B cell (primary cell): ENCODE measurements around the gene NCEH1. TPM values are rescaled to one million over a fixed set of nuclear protein-coding genes. Genes with fewer than 3 reads are reported as not detected.

Experiments
- ATAC-seq: fragments of 200-7000 bp; cut with Tn5 transposase; one replicate; pipeline ENCODE4 v1.10.0; 2021; ENCODE audit warnings: low read depth, mild to moderate bottlenecking, moderate number of reproducible peaks, moderate library complexity
- CTCF ChIA-PET: fragments of 350-600 bp; sonication (Branson Sonifier 250); formaldehyde crosslinking; loops from one replicate; lab custom pipeline; 2021; ENCODE audit warnings: antibody characterized with exemption, inconsistent platforms; lab: Charles Lee
- POLR2A ChIA-PET: fragments of 350-600 bp; sonication (Branson Sonifier 250); formaldehyde crosslinking; loops from one replicate; lab custom pipeline; 2021; ENCODE audit warnings: antibody characterized with exemption; lab: Charles Lee
- DNase-seq: peaks from one replicate; pipeline ENCODE4 v3.0.0; 2013
- H2AFZ ChIP-seq: 2 replicates; pipeline ENCODE4 v1.6.1; 2012; ENCODE audit warnings: mild to moderate bottlenecking, low read depth, low read length; ENCODE audit not compliant: insufficient read depth, poor library complexity, severe bottlenecking
- H3K27ac ChIP-seq, 2 donors: 1 replicate in 1 of 2; 2 replicates in 1 of 2; pipeline ENCODE4 v1.5.1; 2012 to 2013; ENCODE audit warnings: low read length in 2 of 2, mild to moderate bottlenecking in 2 of 2, moderate library complexity in 1 of 2
- H3K27me3 ChIP-seq, 4 experiments: fragments of 200-600 bp in 1 of 4; sonication (generic) in 1 of 4; replicated peaks in 1 of 4; 1 replicate in 2 of 4; 2 replicates in 2 of 4; pipeline versions ENCODE4 v1.6.1 to v1.7.0; 2013 to 2016; ENCODE audit warnings: low read length in 3 of 4, mild to moderate bottlenecking in 2 of 4, mixed read lengths in 1 of 4, moderate library complexity in 1 of 4; ENCODE audit not compliant: insufficient read depth in 4 of 4, control insufficient read depth in 3 of 4; ENCODE audit errors: control extremely low read depth in 1 of 4
- H3K36me3 ChIP-seq, 2 experiments: replicated peaks in 1 of 2; 1 replicate in 1 of 2; 2 replicates in 1 of 2; pipeline versions ENCODE4 v1.6.1 to v1.7.1; 2013; ENCODE audit warnings: low read length in 1 of 2; ENCODE audit not compliant: insufficient read depth in 2 of 2, control insufficient read depth in 1 of 2; ENCODE audit errors: control extremely low read depth in 1 of 2, extremely low read depth in 1 of 2
- H3K4me1 ChIP-seq, 2 donors: fragments of 200-600 bp in 1 of 2; sonication (generic) in 1 of 2; 1 replicate in 1 of 2; 2 replicates in 1 of 2; pipeline versions ENCODE4 v1.5.1 to v1.6.1; 2013 to 2017; ENCODE audit warnings: low read length in 2 of 2; ENCODE audit not compliant: control insufficient read depth in 2 of 2, insufficient read depth in 2 of 2
- H3K4me2 ChIP-seq: replicated peaks from 2 replicates; pipeline ENCODE3; 2012; ENCODE audit warnings: mild to moderate bottlenecking, low read depth, low read length; ENCODE audit not compliant: poor library complexity, severe bottlenecking
- H3K4me3 ChIP-seq, 5 experiments: fragments of 200-600 bp in 1 of 5; sonication (generic) in 1 of 5; 1 replicate in 3 of 5; 2 replicates in 2 of 5; pipeline versions ENCODE4 v1.5.1 to v1.7.0; 2011 to 2016; ENCODE audit warnings: low read length in 4 of 5, mild to moderate bottlenecking in 4 of 5, low read depth in 2 of 5, control low read depth in 1 of 5, moderate library complexity in 1 of 5; ENCODE audit not compliant: insufficient read depth in 1 of 5; ENCODE audit errors: control extremely low read depth in 1 of 5, extremely low read depth in 1 of 5
- H3K79me2 ChIP-seq: fragments of 200-600 bp; sonication (generic); one replicate; pipeline ENCODE4 v1.6.0; 2016; ENCODE audit warnings: low read length; ENCODE audit not compliant: control insufficient read depth, insufficient read depth
- H3K9ac ChIP-seq: fragments of 200-600 bp; sonication (generic); 2 replicates; pipeline ENCODE4 v1.6.1; 2017; ENCODE audit warnings: mild to moderate bottlenecking, low read length, moderate library complexity
- H3K9me3 ChIP-seq, 3 donors: one replicate each; pipeline versions ENCODE4 v1.6.1 to v1.7.1; 2013; ENCODE audit warnings: low read length in 2 of 3; ENCODE audit not compliant: control insufficient read depth in 2 of 3, insufficient read depth in 1 of 3; ENCODE audit errors: control extremely low read depth in 1 of 3
- H4K20me1 ChIP-seq: 2 replicates; pipeline ENCODE4 v1.6.0; 2012; ENCODE audit warnings: mild to moderate bottlenecking, low read length; ENCODE audit not compliant: insufficient read depth, control insufficient read depth, poor library complexity, severe bottlenecking
- H3K27ac Mint-ChIP-seq: one replicate; pipeline ENCODE4 v1.8.0; 2021; ENCODE audit warnings: mixed read lengths
- H3K27me3 Mint-ChIP-seq: one replicate; pipeline ENCODE4 v1.8.0; 2021; ENCODE audit warnings: mixed read lengths
- H3K4me1 Mint-ChIP-seq: one replicate; pipeline ENCODE4 v1.8.0; 2021; ENCODE audit warnings: mixed read lengths
- H3K4me3 Mint-ChIP-seq: one replicate; pipeline ENCODE4 v1.8.0; 2021; ENCODE audit warnings: mixed read lengths
- H3K9me3 Mint-ChIP-seq: one replicate; pipeline ENCODE4 v1.8.0; 2022; ENCODE audit warnings: mixed read lengths; ENCODE audit not compliant: insufficient read depth
- CTCF ChIP-seq: fragments of 200-600 bp; IDR thresholded peaks from one replicate; pipeline ENCODE4 v1.8.0; 2022; ENCODE audit warnings: antibody characterized with exemption, mild to moderate bottlenecking
- EZH2 ChIP-seq: IDR thresholded peaks from 2 replicates; pipeline ENCODE4 v1.6.1; 2012; ENCODE audit warnings: borderline replicate concordance, low read depth, mild to moderate bottlenecking, moderate library complexity, low read length; ENCODE audit not compliant: insufficient read depth, poor library complexity, severe bottlenecking
- WGBS: methylation state at CpG from one replicate; pipeline ENCODE4 v1.1.5; 2013; ENCODE audit warnings: missing lambda C conversion rate; ENCODE audit not compliant: insufficient coverage; 5-methylcytosine and 5-hydroxymethylcytosine counted together
- intact Hi-C: fragments of 100-400 bp; cut with micrococcal nuclease; formaldehyde crosslinking; loops from one replicate; pipeline ENCODE4 v1.10.0; 2022
- polyA plus RNA-seq: library from polyadenylated mRNA; depleted of rRNA; stranded (reverse); fragments of >200 nt; gene quantifications from 2 replicates; pipeline ENCODE4 v1.2.3, GENCODE V29; 2012
- total RNA-seq, 2 donors: library from RNA; stranded (reverse); fragments of 120-200 nt in 1 of 2; gene quantifications; 1 replicate in 1 of 2; 2 replicates in 1 of 2; pipeline versions ENCODE4 v1.2.3 to v1.2.4, GENCODE V29; 2013 to 2022

NCEH1 gene
- total and polyA plus RNA-seq, 2 donors (not counting 1 experiment from before 2014, with no cell fraction given), result 3.4 to 8.6 TPM

- Histone ChIP-seq H4K20me1 (peaks cover 6% of the 10 kb centered on the region), H3K36me3 (no peaks in the 10 kb centered on the region), H3K9ac (no peak overlapping the region), H2AFZ (no peak overlapping the region), H3K27me3 (no peaks in the 10 kb centered on the region), H3K4me1 (no peaks in the 10 kb centered on the region), H3K4me2 (no peak overlapping the region), H3K79me2 (no peaks in the 10 kb centered on the region), H3K27ac (no peak overlapping the region), H3K4me3 (no peak overlapping the region), H3K9me3 (no peaks in the 10 kb centered on the region)
- 100% methylated on average over 3 of the region's 5 CpGs for WGBS
- H3K9me3 Mint-ChIP-seq, result no peaks in the 10 kb centered on the region
- DNase-seq (no peak), ATAC-seq (no peak)
- H3K27ac Mint-ChIP-seq, result no peak overlapping the region
- CTCF ChIA-PET, result interaction anchor here (1.1 kb wide), 1 partner anchor 9 kb away, joined by 3 read pairs; no protein-coding TSS in a partner anchor
- intact Hi-C loops, result no loop called here
- TF ChIP-seq EZH2, result no peak
- TF ChIP-seq CTCF, result no peak
- peaks cover under 1% of the 10 kb centered on the region for H3K4me1 Mint-ChIP-seq
- H3K27me3 Mint-ChIP-seq, result no peaks in the 10 kb centered on the region
- H3K4me3 Mint-ChIP-seq, result no peak overlapping the region
- POLR2A ChIA-PET, result no interaction called here
Observed at GRCh38 chr3:172655388-172655787, 55.5 kb downstream of the NCEH1 start.

- Histone ChIP-seq H3K36me3 (no peaks in the 10 kb centered on the region), H3K4me2 (no peak overlapping the region), H3K9ac (no peak overlapping the region), H3K27ac (no peak overlapping the region), H3K27me3 (no peaks in the 10 kb centered on the region), H4K20me1 (peaks cover 6% of the 10 kb centered on the region), H3K9me3 (no peaks in the 10 kb centered on the region), H3K4me1 (no peaks in the 10 kb centered on the region), H3K4me3 (no peak overlapping the region), H3K79me2 (no peaks in the 10 kb centered on the region), H2AFZ (no peak overlapping the region)
- Mint-ChIP-seq H3K9me3 (no peaks in the 10 kb centered on the region), H3K4me3 (no peak overlapping the region), H3K27me3 (no peaks in the 10 kb centered on the region), H3K4me1 (no peaks in the 10 kb centered on the region), H3K27ac (no peak overlapping the region)
- ATAC-seq (no peak), DNase-seq (no peak)
- CTCF ChIA-PET, result no interaction called here
- intact Hi-C loops, result no loop called here
- POLR2A ChIA-PET, result no interaction called here
- WGBS, result 75% methylated on average over 2 of the region's 5 CpGs
- TF ChIP-seq CTCF (no peak), EZH2 (no peak)
Observed at GRCh38 chr3:172654470-172654869, 56.4 kb downstream of the NCEH1 start.
